Karpas-422 (cell line): ENCODE results near the gene CTBP2. TPM values are rescaled to one million over a fixed set of nuclear protein-coding genes. Genes with fewer than 3 reads are reported as not detected.

Experiments used
- DNase-seq: peaks from one replicate; pipeline ENCODE4 v3.0.0-alpha.2; 2015
- H2AFZ ChIP-seq: fragments of 200-600 bp; sonication (generic); 2 replicates; pipeline ENCODE4 v1.6.1; 2014; ENCODE audit warnings: antibody characterized with exemption, low read length, mixed read lengths
- H3K27ac ChIP-seq: fragments of 200-600 bp; sonication (generic); 2 replicates; pipeline ENCODE4 v1.5.1; 2014; ENCODE audit warnings: mild to moderate bottlenecking, low read length, moderate library complexity
- H3K27me3 ChIP-seq: fragments of 200-600 bp; sonication (generic); 2 replicates; pipeline ENCODE4 v1.6.1; 2014; ENCODE audit warnings: low read length, mixed read lengths
- H3K36me3 ChIP-seq: fragments of 200-600 bp; sonication (generic); 2 replicates; pipeline ENCODE4 v1.6.1; 2014; ENCODE audit warnings: low read length, mixed read lengths; ENCODE audit not compliant: insufficient read depth
- H3K4me1 ChIP-seq: fragments of 200-600 bp; sonication (generic); 2 replicates; pipeline ENCODE4 v1.6.1; 2014; ENCODE audit warnings: mild to moderate bottlenecking, low read length, mixed read lengths
- H3K4me2 ChIP-seq: fragments of 200-600 bp; sonication (generic); 2 replicates; pipeline ENCODE4 v1.6.1; 2014; ENCODE audit warnings: low read length, low read depth, mild to moderate bottlenecking; ENCODE audit not compliant: poor library complexity, severe bottlenecking
- H3K4me3 ChIP-seq: fragments of 200-600 bp; sonication (generic); 2 replicates; pipeline ENCODE4 v1.5.1; 2014; ENCODE audit warnings: mild to moderate bottlenecking, antibody characterized with exemption, low read length, mixed read lengths
- H3K79me2 ChIP-seq: fragments of 200-600 bp; sonication (generic); 2 replicates; pipeline ENCODE4 v1.6.1; 2014; ENCODE audit warnings: mild to moderate bottlenecking, low read length, mixed read lengths
- H3K9ac ChIP-seq: fragments of 200-600 bp; sonication (generic); 2 replicates; pipeline ENCODE4 v1.6.0; 2014; ENCODE audit warnings: low read length
- H3K9me2 ChIP-seq: fragments of 200-600 bp; sonication (generic), shearing (Covaris generic); replicated peaks from 2 replicates; pipeline ENCODE4 v1.6.0; 2014; ENCODE audit warnings: mild to moderate bottlenecking, low read length, moderate library complexity; ENCODE audit not compliant: insufficient read depth
- H3K9me3 ChIP-seq: fragments of 300-700, 200-600 bp; sonication (generic); 2 replicates; pipeline ENCODE4 v1.6.1; 2014; ENCODE audit warnings: low read length, mixed read lengths
- H4K20me1 ChIP-seq: fragments of 200-600 bp; sonication (generic); 2 replicates; pipeline ENCODE4 v1.6.1; 2014; ENCODE audit warnings: mild to moderate bottlenecking, antibody characterized with exemption, low read length, low read depth; ENCODE audit not compliant: insufficient read depth
- total RNA-seq: library from RNA; depleted of rRNA; stranded (reverse); fragments of >200 nt; shearing (Covaris generic); gene quantifications from 2 replicates; pipeline ENCODE4 v1.2.3, GENCODE V29; 2014; ENCODE audit warnings: low replicate concordance

The CTBP2 gene
- total RNA-seq, 1 experiment from 2014 or later: 0.15 TPM

DNA sequence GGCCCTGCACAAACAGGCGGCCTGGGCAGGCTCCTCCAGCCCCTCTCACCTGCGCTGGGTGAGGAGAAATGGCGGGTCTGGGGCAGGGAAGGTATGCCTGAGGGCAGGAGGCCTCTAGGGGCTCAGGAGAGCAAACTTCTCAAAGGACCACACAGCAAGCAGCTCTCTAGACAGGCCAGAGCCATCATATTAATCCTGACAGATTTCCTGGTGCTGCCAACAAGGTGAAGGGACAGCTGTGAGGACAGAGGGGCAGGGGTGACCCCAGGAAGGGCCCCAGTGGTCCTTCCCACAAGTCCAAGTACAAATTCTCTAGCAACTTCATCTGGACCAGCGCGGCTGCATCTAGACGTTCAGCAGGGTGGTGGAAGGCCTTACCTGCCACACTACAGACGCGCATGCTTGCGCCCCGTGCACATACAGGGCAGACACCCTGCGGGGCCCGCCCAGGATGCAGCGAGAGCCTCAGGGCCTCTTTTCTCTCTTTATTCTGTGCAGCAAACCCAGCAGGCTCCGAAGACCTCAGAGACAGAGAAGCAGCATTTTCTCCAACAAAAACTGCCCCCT is 156.4 kb downstream of the CTBP2 start:
- Histone ChIP-seq H3K4me2 (no peak overlapping the region), H3K9ac (no peak overlapping the region), H3K4me1 (no peaks in the 10 kb centered on the region), H3K27me3 (no peaks in the 10 kb centered on the region), H4K20me1 (no peaks in the 10 kb centered on the region), H3K4me3 (no peak overlapping the region), H3K79me2 (no peaks in the 10 kb centered on the region), H3K36me3 (no peaks in the 10 kb centered on the region), H3K27ac (no peak overlapping the region), H3K9me2 (no peaks in the 10 kb centered on the region), H3K9me3 (no peaks in the 10 kb centered on the region), H2AFZ (no peak overlapping the region)
- DNase-seq: no peak

DNA sequence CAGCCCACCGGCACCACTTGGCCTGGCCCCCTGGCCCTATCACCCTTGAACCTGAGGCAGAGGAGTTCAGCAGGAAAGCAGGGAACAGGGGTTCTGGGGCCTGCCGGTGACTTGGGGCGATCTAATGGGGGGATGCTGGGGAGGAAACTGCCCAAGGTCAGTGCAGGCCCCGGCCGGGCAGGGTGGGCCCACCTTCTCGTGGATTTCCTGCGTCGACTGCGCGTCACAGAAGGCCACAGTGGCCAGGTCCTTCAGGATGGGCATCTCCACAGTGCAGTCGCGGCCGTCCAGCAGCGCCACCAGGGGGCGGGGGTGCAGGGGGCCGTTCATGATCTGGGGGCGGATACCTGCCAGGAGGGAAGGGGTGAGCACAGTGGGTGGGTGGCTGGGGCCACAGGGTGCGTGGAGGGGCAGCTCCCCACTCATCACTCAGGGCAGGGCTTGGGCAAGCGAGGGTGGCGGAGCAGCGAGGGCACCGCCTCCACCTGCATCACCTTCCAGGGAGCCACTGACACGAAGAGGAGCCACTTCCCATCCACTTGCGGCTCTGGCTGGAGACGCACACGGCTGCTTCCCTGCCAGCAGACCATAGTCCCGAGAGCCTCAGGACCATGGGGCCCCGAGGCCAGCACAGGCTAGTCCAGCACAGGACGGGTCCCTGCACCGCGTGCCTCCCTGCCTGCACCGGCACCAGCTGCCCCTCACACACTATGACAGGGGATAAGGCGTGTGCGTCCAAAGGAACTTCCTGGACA is 157.0 kb downstream of the CTBP2 start:
- no peak overlapping the region for H3K4me3 ChIP-seq
- H3K4me2 ChIP-seq: no peak overlapping the region
- H3K27me3 ChIP-seq: no peaks in the 10 kb centered on the region
- no peak overlapping the region for H2AFZ ChIP-seq
- no peak overlapping the region for H3K9ac ChIP-seq
- no peak for DNase-seq
- H4K20me1 ChIP-seq: no peaks in the 10 kb centered on the region
- H3K9me2 ChIP-seq: no peaks in the 10 kb centered on the region
- H3K4me1 ChIP-seq: no peaks in the 10 kb centered on the region
- H3K27ac ChIP-seq: no peak overlapping the region
- no peaks in the 10 kb centered on the region for H3K9me3 ChIP-seq
- no peaks in the 10 kb centered on the region for H3K36me3 ChIP-seq
- H3K79me2 ChIP-seq: no peaks in the 10 kb centered on the region

- H3K27ac ChIP-seq: no peak overlapping the region
- H3K36me3 ChIP-seq: no peaks in the 10 kb centered on the region
- H3K4me1 ChIP-seq: no peaks in the 10 kb centered on the region
- no peaks in the 10 kb centered on the region for H3K79me2 ChIP-seq
- H3K4me3 ChIP-seq: no peak overlapping the region
- H3K9ac ChIP-seq: no peak overlapping the region
- no peaks in the 10 kb centered on the region for H3K9me2 ChIP-seq
- H3K27me3 ChIP-seq: no peaks in the 10 kb centered on the region
- H4K20me1 ChIP-seq: no peaks in the 10 kb centered on the region
- no peak for DNase-seq
- no peak overlapping the region for H2AFZ ChIP-seq
- no peak overlapping the region for H3K4me2 ChIP-seq
- H3K9me3 ChIP-seq: no peaks in the 10 kb centered on the region
Measured at GRCh38 chr10:125002423-125003145, 157.8 kb downstream of the CTBP2 start.

DNA sequence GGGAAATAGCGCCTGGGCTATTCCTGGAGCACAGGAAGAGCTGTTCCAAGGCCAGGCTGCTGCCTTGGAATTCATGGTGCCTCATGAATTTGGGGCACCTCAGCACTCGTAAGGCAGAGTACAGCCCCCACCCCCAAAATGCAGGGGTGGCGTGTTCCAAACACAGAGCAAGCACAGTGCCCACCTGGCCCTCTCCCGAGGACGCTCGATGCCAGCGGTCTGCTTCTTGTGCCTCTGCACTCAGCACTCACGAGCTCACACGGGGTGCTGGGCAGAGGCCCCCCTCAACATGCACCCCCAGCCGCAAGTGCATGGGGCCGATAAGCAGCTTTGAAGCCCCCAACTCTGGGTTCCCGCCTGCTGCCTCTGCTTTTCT is 158.3 kb downstream of the CTBP2 start:
- H3K9me3 ChIP-seq: no peaks in the 10 kb centered on the region
- H3K79me2 ChIP-seq: no peaks in the 10 kb centered on the region
- DNase-seq: no peak
- H3K9me2 ChIP-seq: no peaks in the 10 kb centered on the region
- H2AFZ ChIP-seq: no peak overlapping the region
- no peak overlapping the region for H3K4me3 ChIP-seq
- H3K9ac ChIP-seq: no peak overlapping the region
- H3K36me3 ChIP-seq: no peaks in the 10 kb centered on the region
- H3K27ac ChIP-seq: no peak overlapping the region
- H3K27me3 ChIP-seq: no peaks in the 10 kb centered on the region
- no peak overlapping the region for H3K4me2 ChIP-seq
- H3K4me1 ChIP-seq: no peaks in the 10 kb centered on the region
- no peaks in the 10 kb centered on the region for H4K20me1 ChIP-seq

GRCh38 chr10:125001313-125002046 is 158.9 kb downstream of the CTBP2 start:
- Histone ChIP-seq H3K4me2 (no peak overlapping the region), H3K9me2 (no peaks in the 10 kb centered on the region), H3K4me1 (no peaks in the 10 kb centered on the region), H3K4me3 (no peak overlapping the region), H3K27ac (no peak overlapping the region), H3K9ac (no peak overlapping the region), H3K79me2 (no peaks in the 10 kb centered on the region), H3K9me3 (no peaks in the 10 kb centered on the region), H3K36me3 (no peaks in the 10 kb centered on the region), H4K20me1 (no peaks in the 10 kb centered on the region), H2AFZ (no peak overlapping the region), H3K27me3 (no peaks in the 10 kb centered on the region)
- DNase-seq: no peak

- Histone ChIP-seq H3K27ac (no peak overlapping the region), H3K9me3 (no peaks in the 10 kb centered on the region), H3K27me3 (no peaks in the 10 kb centered on the region), H4K20me1 (no peaks in the 10 kb centered on the region), H3K36me3 (no peaks in the 10 kb centered on the region), H3K4me1 (no peaks in the 10 kb centered on the region), H3K4me3 (no peak overlapping the region), H3K4me2 (no peak overlapping the region), H3K9me2 (no peaks in the 10 kb centered on the region), H3K9ac (no peak overlapping the region), H3K79me2 (no peaks in the 10 kb centered on the region), H2AFZ (no peak overlapping the region)
- DNase-seq: no peak
Measured at GRCh38 chr10:125000366-125001312, 159.7 kb downstream of the CTBP2 start.

DNA sequence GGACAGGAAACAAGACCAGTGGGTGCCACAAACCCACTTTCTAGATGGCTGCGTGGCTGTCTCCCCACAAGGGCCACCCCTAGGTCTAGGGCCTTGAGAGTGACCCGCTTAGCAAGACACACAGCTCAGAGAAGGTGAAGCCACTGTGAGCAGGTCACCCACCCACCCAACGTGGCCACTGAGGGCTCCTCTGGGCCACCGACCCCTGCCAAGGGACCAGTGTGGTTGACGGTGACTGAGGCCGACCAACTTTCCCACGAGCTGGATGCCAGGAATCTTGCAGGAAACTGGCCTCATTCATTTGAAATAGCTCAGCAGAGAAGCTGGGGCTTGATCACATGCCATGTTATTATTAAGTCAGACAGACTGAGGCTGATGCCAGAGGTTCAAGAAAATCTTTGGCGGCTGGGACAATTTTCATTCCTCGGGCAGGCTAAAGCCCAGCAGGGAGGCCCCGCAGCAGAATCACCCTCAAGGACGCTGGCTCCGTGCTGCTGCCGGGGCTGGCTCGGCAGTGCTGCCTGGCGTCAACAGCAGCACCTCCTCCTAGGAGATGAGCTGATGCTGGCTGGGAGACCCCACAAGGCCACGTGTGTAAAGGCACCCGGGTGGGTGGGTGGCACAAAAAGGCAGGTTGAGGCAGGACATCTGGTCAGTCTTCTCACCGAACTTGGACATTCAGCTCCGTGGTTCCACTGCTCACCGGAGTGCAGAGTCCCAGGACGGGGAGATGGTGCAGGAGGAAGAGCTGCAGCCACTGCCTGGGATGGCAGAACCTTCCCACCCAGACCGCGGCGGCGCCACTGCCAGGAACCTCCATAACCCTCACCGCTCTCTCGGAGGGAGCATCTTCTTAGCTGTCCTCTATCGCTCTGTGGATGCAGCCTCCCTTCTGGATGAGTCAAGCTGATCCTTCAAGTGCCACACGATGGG is 160.7 kb downstream of the CTBP2 start:
- H3K9ac ChIP-seq: no peak overlapping the region
- no peak overlapping the region for H3K27ac ChIP-seq
- no peak overlapping the region for H2AFZ ChIP-seq
- no peak for DNase-seq
- H3K36me3 ChIP-seq: no peaks in the 10 kb centered on the region
- no peaks in the 10 kb centered on the region for H3K27me3 ChIP-seq
- H3K4me1 ChIP-seq: no peaks in the 10 kb centered on the region
- no peaks in the 10 kb centered on the region for H3K79me2 ChIP-seq
- H3K4me2 ChIP-seq: no peak overlapping the region
- no peak overlapping the region for H3K4me3 ChIP-seq
- no peaks in the 10 kb centered on the region for H3K9me3 ChIP-seq
- no peaks in the 10 kb centered on the region for H4K20me1 ChIP-seq
- H3K9me2 ChIP-seq: no peaks in the 10 kb centered on the region
